ENCODE measurements around the gene NDUFV1.
A peak's percentile ranks its signal among the peaks of the same experiment; 100 is the strongest.

The NDUFV1 gene

DNA sequence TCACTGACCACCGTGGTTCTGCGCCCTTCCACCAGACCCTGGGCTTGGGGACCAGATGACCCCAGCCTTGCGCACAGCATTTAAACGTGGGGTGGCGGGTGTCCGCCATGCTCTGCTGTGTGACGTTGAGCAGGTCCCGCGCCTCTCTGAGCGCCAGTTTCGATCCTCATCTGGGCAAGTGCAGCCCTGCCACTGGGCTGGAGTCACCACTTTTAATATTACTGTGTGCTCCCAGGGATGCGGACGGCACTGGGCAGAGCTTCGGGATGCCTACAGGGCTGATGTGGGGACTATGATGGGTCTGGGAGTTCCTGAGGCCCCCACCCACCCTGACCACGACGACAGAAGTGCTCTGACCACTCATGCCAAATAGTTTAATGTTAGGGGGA, 24.2 kb downstream of the NDUFV1 start:
- TF ChIP-seq, protein P1, sequence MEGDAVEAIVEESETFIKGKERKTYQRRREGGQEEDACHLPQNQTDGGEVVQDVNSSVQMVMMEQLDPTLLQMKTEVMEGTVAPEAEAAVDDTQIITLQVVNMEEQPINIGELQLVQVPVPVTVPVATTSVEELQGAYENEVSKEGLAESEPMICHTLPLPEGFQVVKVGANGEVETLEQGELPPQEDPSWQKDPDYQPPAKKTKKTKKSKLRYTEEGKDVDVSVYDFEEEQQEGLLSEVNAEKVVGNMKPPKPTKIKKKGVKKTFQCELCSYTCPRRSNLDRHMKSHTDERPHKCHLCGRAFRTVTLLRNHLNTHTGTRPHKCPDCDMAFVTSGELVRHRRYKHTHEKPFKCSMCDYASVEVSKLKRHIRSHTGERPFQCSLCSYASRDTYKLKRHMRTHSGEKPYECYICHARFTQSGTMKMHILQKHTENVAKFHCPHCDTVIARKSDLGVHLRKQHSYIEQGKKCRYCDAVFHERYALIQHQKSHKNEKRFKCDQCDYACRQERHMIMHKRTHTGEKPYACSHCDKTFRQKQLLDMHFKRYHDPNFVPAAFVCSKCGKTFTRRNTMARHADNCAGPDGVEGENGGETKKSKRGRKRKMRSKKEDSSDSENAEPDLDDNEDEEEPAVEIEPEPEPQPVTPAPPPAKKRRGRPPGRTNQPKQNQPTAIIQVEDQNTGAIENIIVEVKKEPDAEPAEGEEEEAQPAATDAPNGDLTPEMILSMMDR (IDR thresholded peaks at IDR 0.05; ENCODE audit: low read depth, low read length) = no peak
- peak overlapping the region; percentile 72 for H3K4me3 ChIP-seq (ENCODE audit: low read depth, low read length)

DNA sequence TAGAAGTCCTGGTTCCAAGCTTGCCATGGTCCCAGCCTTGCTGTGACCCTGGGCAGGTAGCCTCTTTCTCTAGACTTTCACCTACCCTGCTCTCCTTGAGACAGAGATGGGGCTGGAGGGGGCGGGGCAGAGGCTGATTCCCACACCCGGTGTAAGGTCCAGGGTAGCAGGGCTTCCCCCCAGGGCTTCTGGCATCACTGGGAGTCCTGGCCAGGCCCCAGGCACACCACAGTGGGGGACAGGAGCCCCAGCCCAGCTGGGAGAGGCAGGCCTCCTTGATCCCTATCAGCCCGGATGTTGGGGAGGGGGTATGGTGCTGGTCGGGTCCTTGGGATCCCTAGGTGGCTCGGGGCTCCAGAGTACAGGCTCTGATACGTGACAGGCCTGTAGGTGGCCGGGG, 24.7 kb downstream of the NDUFV1 start:
- TF ChIP-seq, protein P1 (IDR thresholded peaks at IDR 0.05; ENCODE audit: low read depth, low read length) = no peak
- no peak overlapping the region for H3K4me3 ChIP-seq (ENCODE audit: low read depth, low read length)

DNA sequence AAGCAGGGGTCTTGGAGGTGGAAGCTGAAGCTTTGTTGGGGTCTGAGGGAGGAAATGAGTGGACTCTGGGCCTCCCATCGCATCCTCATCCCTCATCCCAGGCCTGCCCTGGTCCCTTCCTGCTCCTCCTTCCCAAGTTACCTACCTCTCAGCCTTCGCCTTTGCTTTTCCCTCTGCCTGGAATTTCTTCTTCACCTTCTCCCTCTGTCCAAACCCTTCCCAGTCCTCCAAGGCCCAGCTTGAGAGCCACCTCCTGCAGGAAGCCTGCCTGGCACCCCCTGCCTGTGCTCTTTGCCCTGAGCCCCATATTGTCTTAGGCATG, 25.1 kb downstream of the NDUFV1 start:
- TF ChIP-seq, protein P1 (IDR thresholded peaks at IDR 0.05; ENCODE audit: low read depth, low read length) = no peak
- H3K4me3 ChIP-seq (ENCODE audit: low read depth, low read length) = no peak overlapping the region

DNA sequence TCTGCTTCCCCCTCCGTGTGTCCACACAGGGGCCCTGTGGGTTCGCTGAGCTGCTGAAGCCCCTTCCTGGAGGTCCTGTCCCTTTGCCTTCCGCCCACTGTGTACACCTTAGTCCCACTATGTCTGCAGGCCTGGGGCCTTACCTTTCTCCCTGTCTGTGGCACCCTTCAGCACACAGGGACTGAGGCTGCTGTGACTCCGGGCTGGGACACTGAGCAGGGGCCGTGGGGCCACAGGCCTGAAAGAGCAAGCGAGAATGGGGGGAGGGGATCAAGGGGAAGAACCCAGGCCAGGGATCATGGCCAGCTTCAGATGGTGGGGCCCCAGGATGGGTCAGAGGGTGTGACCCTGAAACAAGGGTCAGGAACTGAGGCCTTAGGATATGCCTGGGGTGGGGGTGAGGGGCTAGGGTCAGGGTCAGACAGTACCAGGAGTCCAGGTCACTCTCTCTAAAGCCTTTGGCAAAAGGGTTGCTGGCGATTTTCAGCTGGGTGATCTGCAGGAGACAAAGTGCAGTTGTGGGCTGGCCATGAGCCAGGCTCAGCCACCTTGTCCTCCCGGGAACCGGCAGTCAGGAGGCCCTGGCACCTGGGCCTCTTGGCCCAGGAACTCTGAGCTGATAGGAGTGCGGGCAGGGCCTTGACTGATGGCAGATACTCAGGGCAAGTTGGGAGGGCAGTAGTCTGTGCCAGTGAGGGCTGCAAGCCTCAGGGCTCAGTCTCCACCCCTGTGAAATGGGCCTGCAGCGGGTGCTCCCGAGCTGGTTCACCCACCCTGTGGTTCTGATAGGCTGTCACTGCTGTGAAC, 25.6 kb downstream of the NDUFV1 start:
- H3K4me3 ChIP-seq (ENCODE audit: low read depth, low read length) = no peak overlapping the region
- TF ChIP-seq, protein P1 (IDR thresholded peaks at IDR 0.05; ENCODE audit: low read depth, low read length) = no peak

DNA sequence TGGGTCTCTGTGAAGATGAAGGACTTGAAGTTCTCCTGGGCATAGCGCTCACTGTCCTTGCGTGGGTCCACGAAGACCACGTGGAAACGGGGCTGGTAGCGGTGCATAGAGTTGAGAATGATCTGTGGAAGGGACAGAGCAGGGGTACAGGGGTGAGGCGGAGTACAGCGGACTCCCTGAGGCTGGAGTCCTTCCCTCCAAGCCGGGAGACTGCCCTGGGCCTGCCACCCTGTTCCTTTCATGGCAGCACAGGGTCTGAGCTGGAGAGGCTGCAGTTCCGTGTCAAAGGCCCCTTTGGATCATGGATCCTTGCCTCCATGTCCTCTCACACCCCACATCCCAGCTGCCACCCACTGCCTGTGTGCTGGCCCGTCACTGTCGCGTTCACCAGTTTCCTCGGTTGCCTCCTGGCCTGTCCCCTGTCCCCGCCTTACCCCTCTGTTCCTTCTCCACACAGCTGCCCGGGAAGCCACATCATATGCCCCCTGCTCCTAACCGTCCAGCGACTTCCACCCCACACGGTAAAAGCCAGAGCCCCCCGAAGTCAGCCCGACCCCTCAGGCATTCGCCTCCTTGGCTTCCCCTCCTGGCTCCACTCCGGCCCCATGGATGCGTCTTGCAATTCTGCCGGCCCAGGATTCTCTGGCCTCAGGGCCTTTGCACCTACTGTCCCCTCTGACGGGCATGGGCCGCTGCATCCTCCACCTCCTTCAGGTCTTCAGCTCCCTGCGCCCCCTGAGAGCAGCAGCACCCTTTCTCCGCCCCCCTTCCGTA, 26.4 kb downstream of the NDUFV1 start:
- TF ChIP-seq, protein P1 (IDR thresholded peaks at IDR 0.05; ENCODE audit: low read depth, low read length) = no peak
- no peak overlapping the region for H3K4me3 ChIP-seq (ENCODE audit: low read depth, low read length)

DNA sequence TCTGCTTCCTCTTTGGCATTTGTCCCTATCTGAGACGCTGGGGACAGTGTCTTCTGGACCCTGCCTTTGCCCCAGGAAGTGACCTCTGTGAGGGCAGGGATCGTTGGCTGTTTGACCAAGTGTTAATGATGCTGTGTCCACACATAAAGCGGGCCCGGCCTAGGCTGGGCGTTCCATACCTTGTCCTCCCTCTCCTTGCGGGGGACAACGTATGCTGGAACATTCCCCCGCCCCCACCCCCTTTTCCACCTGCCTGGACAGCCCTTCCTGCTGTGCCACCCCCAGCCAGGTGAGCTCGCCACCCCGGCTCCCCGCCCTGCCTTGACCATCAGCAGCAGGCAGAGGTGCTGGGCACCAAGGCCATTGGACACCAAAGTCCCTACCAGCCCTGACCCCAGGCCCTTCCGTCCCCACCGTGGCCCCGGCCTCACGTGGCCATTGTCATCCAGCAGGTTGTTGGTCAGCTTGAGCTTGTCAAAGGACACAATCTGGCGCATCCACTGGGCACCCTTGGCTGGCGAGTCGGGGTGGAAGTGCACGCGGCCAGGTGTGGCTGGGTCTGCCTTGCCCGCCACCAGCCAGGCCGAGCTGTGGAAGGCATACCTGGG, 27.1 kb downstream of the NDUFV1 start:
- TF ChIP-seq, protein P1 (IDR thresholded peaks at IDR 0.05; ENCODE audit: low read depth, low read length) = no peak
- H3K4me3 ChIP-seq (ENCODE audit: low read depth, low read length) = no peak overlapping the region
